ACC112 (cell line): Measurements from ENCODE around the gene FSIP2.

ENCODE experiments used
- H2AFZ ChIP-seq: fragments of 200-600 bp; sonication (generic); one replicate; pipeline ENCODE4 v1.6.0; 2017; ENCODE audit warnings: antibody characterized with exemption, low read length; ENCODE audit not compliant: unreplicated experiment
- H3K27ac ChIP-seq: fragments of 200-600 bp; sonication (generic); 2 replicates; pipeline ENCODE4 v1.5.1; 2014; ENCODE audit warnings: low read depth, mild to moderate bottlenecking, antibody characterized with exemption, low read length, moderate library complexity
- H3K27me3 ChIP-seq: fragments of 200-600 bp; sonication (generic); 2 replicates; pipeline ENCODE4 v1.6.1; 2014; ENCODE audit warnings: mild to moderate bottlenecking, antibody characterized with exemption, low read length, moderate library complexity, mixed read lengths; ENCODE audit not compliant: insufficient read depth
- H3K36me3 ChIP-seq: fragments of 200-600 bp; sonication (generic); 2 replicates; pipeline ENCODE4 v1.6.1; 2016; ENCODE audit warnings: mild to moderate bottlenecking, antibody characterized with exemption, low read length, moderate library complexity, mixed read lengths; ENCODE audit not compliant: insufficient read depth
- H3K4me1 ChIP-seq: fragments of 200-600 bp; sonication (generic); one replicate; pipeline ENCODE4 v1.6.1; 2016; ENCODE audit warnings: low read length, mixed read lengths; ENCODE audit not compliant: insufficient read depth, unreplicated experiment, control insufficient read depth
- H3K4me3 ChIP-seq: fragments of 200-600 bp; sonication (generic); 2 replicates; pipeline ENCODE4 v1.5.1; 2014; ENCODE audit warnings: mild to moderate bottlenecking, low read depth, low read length
- H3K79me2 ChIP-seq: fragments of 200-600 bp; sonication (generic); one replicate; pipeline ENCODE4 v1.6.0; 2016; ENCODE audit warnings: low read length; ENCODE audit not compliant: control insufficient read depth, unreplicated experiment, insufficient read depth

The FSIP2 gene

DNA sequence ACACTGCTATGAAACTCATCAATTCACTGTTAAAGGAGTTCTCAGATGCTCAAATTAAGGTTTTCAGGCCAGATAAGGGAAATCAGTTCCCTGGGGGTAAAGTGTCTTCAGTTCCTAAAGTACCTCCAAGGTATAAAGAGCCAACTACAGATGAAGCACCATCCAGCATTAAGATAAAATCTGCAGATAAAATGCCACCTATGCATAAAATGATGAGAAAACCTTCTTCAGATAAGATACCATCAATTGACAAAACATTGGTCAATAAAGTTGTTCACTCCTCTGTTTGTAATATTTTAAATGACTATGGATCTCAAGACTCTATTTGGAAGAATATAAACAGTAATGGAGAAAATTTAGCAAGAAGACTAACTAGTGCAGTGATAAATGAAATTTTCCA is 68.2 kb downstream of the FSIP2 start:
- Histone ChIP-seq H3K27me3 (no peaks in the 10 kb centered on the region), H3K27ac (no peak overlapping the region), H3K36me3 (no peaks in the 10 kb centered on the region), H3K79me2 (no peaks in the 10 kb centered on the region), H3K4me3 (no peak overlapping the region), H2AFZ (no peak overlapping the region), H3K4me1 (no peaks in the 10 kb centered on the region)

DNA sequence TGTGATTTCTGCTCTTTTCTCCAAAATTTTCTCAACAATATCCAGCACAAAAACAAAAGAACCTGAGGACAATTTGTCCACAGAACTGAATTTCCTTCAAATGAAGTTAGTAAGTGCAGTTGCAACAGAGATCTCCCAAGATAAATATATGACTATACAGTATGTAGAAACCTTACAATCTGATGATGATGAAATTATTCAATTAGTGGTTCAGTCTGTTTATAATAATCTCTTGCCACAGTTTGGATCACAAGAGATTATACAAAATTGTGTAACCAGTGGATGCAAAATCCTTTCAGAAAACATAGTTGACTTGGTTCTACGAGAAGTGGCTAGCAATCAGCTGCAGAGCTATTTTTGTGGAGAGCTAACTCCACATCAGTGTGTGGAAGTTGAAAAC is 68.7 kb downstream of the FSIP2 start:
- no peaks in the 10 kb centered on the region for H3K79me2 ChIP-seq
- no peaks in the 10 kb centered on the region for H3K36me3 ChIP-seq
- no peak overlapping the region for H3K27ac ChIP-seq
- no peaks in the 10 kb centered on the region for H3K27me3 ChIP-seq
- H2AFZ ChIP-seq: no peak overlapping the region
- no peaks in the 10 kb centered on the region for H3K4me1 ChIP-seq
- H3K4me3 ChIP-seq: no peak overlapping the region

- Histone ChIP-seq H3K36me3 (no peaks in the 10 kb centered on the region), H3K27ac (no peak overlapping the region), H2AFZ (no peak overlapping the region), H3K27me3 (no peaks in the 10 kb centered on the region), H3K79me2 (no peaks in the 10 kb centered on the region), H3K4me3 (no peak overlapping the region), H3K4me1 (no peaks in the 10 kb centered on the region)
Observed at GRCh38 chr2:185811580-185811979, 73.0 kb downstream of the FSIP2 start.

GRCh38 chr2:185813707-185814106 is 75.1 kb downstream of the FSIP2 start:
- H3K4me1 ChIP-seq: no peaks in the 10 kb centered on the region
- H3K27me3 ChIP-seq: no peaks in the 10 kb centered on the region
- H3K27ac ChIP-seq: no peak overlapping the region
- no peaks in the 10 kb centered on the region for H3K79me2 ChIP-seq
- H3K4me3 ChIP-seq: no peak overlapping the region
- no peaks in the 10 kb centered on the region for H3K36me3 ChIP-seq
- H2AFZ ChIP-seq: no peak overlapping the region

- Histone ChIP-seq H3K79me2 (no peaks in the 10 kb centered on the region), H3K27me3 (no peaks in the 10 kb centered on the region), H3K4me3 (no peak overlapping the region), H3K36me3 (no peaks in the 10 kb centered on the region), H3K4me1 (no peaks in the 10 kb centered on the region), H2AFZ (no peak overlapping the region), H3K27ac (no peak overlapping the region)
Observed at GRCh38 chr2:185817991-185818390, 79.4 kb downstream of the FSIP2 start.

- no peak overlapping the region for H2AFZ ChIP-seq
- no peaks in the 10 kb centered on the region for H3K79me2 ChIP-seq
- H3K4me1 ChIP-seq: no peaks in the 10 kb centered on the region
- H3K36me3 ChIP-seq: no peaks in the 10 kb centered on the region
- H3K27ac ChIP-seq: no peak overlapping the region
- H3K27me3 ChIP-seq: peaks cover 6% of the 10 kb centered on the region; the same call in 1 of the 2 replicates
- no peak overlapping the region for H3K4me3 ChIP-seq
Observed at GRCh38 chr2:185821467-185821866, 82.9 kb downstream of the FSIP2 start.

- Histone ChIP-seq H2AFZ (no peak overlapping the region), H3K4me1 (no peaks in the 10 kb centered on the region), H3K27me3 (peaks cover 6% of the 10 kb centered on the region; the same call in 1 of the 2 replicates), H3K79me2 (no peaks in the 10 kb centered on the region), H3K27ac (no peak overlapping the region), H3K4me3 (no peak overlapping the region), H3K36me3 (no peaks in the 10 kb centered on the region)
Observed at GRCh38 chr2:185823773-185824172, 85.2 kb downstream of the FSIP2 start.

DNA sequence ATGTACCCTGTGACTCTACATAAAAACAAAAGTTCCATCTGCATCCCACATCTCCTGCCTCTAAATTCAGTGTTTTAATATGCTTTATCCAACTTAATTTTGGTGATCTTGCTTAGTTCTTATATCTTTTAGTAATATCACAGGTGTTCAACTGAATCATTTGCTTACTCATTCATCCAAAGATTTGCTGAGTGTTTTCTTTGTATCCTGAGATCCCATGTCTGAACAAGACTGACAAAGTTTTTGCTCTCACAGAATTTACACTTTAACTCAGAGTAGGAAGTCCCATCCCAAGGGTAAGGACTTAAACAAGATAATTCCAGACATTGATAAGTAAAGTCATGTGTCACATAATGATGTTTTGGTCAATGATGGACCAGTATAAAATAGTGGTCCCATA is 87.0 kb downstream of the FSIP2 start:
- H3K36me3 ChIP-seq: no peaks in the 10 kb centered on the region
- H3K27ac ChIP-seq: no peak overlapping the region
- peaks cover 6% of the 10 kb centered on the region; the same call in 1 of the 2 replicates for H3K27me3 ChIP-seq
- H3K4me3 ChIP-seq: no peak overlapping the region
- H2AFZ ChIP-seq: no peak overlapping the region
- H3K4me1 ChIP-seq: no peaks in the 10 kb centered on the region
- H3K79me2 ChIP-seq: no peaks in the 10 kb centered on the region

DNA sequence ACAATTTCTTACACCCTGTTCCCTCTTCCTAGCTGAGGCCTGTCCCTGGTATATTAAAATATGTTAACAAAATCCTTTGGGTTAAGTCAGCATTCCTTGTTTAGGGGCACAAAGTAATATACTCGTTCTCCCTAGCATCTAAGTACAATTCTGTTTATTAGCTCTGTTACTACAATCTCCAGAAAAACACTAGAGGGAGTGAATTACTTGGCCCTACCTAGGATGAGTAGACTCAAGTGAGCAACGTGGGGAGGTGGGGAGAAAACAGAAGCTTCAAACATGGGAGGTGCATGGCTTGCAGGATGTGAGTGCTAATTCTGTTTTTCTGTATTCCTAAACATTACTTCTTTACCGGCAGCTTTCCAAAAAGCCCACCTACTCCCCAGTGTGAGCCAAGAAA is 89.7 kb downstream of the FSIP2 start:
- no peak overlapping the region for H3K4me3 ChIP-seq
- H3K4me1 ChIP-seq: no peaks in the 10 kb centered on the region
- H2AFZ ChIP-seq: no peak overlapping the region
- no peaks in the 10 kb centered on the region for H3K36me3 ChIP-seq
- no peaks in the 10 kb centered on the region for H3K79me2 ChIP-seq
- H3K27ac ChIP-seq: no peak overlapping the region
- peaks cover 6% of the 10 kb centered on the region; the same call in 1 of the 2 replicates for H3K27me3 ChIP-seq

GRCh38 chr2:185833864-185834263 is 95.3 kb downstream of the FSIP2 start:
- no peak overlapping the region for H3K4me3 ChIP-seq
- H2AFZ ChIP-seq: no peak overlapping the region
- H3K36me3 ChIP-seq: no peaks in the 10 kb centered on the region
- H3K27ac ChIP-seq: no peak overlapping the region
- no peaks in the 10 kb centered on the region for H3K79me2 ChIP-seq
- no peaks in the 10 kb centered on the region for H3K4me1 ChIP-seq
- H3K27me3 ChIP-seq: no peaks in the 10 kb centered on the region

DNA sequence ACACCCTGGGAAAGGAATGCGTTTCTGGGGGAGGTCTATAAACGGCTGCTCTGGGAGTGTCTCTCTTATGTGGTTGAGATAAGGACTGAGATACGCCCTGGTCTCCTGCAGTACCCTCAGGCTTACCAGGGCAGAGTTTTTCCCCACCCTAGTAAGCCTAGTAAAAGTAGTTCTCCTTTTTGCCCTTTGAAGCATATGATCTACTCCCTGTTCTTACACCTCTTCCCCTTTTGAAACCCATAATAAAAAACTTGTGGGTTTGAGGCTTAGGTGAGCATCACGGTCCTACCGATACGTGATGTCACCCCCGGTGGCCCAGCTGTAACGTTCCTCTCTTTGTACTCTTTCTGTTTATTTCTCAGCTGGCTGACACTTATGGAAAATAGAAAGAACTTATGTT is 97.4 kb downstream of the FSIP2 start:
- Histone ChIP-seq H2AFZ (no peak overlapping the region), H3K4me3 (no peak overlapping the region), H3K27ac (no peak overlapping the region), H3K79me2 (no peaks in the 10 kb centered on the region), H3K36me3 (no peaks in the 10 kb centered on the region), H3K27me3 (no peaks in the 10 kb centered on the region), H3K4me1 (no peaks in the 10 kb centered on the region)
